PC-9 (cell line): Measurements from ENCODE around the gene CALR3. TPM values are rescaled to one million over a fixed set of nuclear protein-coding genes. Genes with fewer than 3 reads are reported as not detected.

Experiments
- BruUV-seq: library from RNA; stranded (reverse); fragments of 400-500 nt; replicated peaks from 2 replicates; lab custom pipeline; 2021; lab: Mats Ljungman, UMichigan
- CTCF ChIA-PET: fragments of 300-600 bp; sonication (Branson Sonifier 250); formaldehyde crosslinking; loops from one replicate; lab custom pipeline; 2022; ENCODE audit warnings: antibody characterized with exemption; lab: Charles Lee
- POLR2A ChIA-PET: fragments of 300-600 bp; sonication (Branson Sonifier 250); formaldehyde crosslinking; loops from one replicate; lab custom pipeline; 2022; ENCODE audit warnings: antibody characterized with exemption; ENCODE audit not compliant: unreplicated experiment; lab: Charles Lee
- DNase-seq, 2 experiments: peaks; one replicate each; pipeline versions ENCODE4 v3.0.0 to v3.0.0-alpha.2; 2015 to 2022; ENCODE audit warnings: mixed read lengths in 1 of 2
- H2AFZ ChIP-seq: fragments of 200-600 bp; sonication (generic); 2 replicates; pipeline ENCODE4 v1.8.1; 2017; ENCODE audit warnings: antibody characterized with exemption
- H3F3A ChIP-seq: fragments of 200-600 bp; sonication (generic); 2 replicates; pipeline ENCODE4 v1.8.1; 2017; ENCODE audit warnings: antibody characterized with exemption, mild to moderate bottlenecking, low read depth; ENCODE audit not compliant: insufficient read depth
- H3K27ac ChIP-seq: fragments of 200-600 bp; sonication (generic); 2 replicates; pipeline ENCODE4 v1.6.1; 2016; ENCODE audit warnings: mixed run types
- H3K27me3 ChIP-seq: fragments of 200-600 bp; sonication (generic); 2 replicates; pipeline ENCODE4 v1.6.1; 2016; ENCODE audit warnings: low read depth, mixed run types; ENCODE audit not compliant: insufficient read depth
- H3K36me3 ChIP-seq: fragments of 200-600 bp; sonication (generic); 2 replicates; pipeline ENCODE4 v1.6.1; 2016; ENCODE audit warnings: low read depth, mixed run types
- H3K4me1 ChIP-seq: fragments of 200-600 bp; sonication (generic); replicated peaks from 2 replicates; pipeline ENCODE4 v1.6.1; 2016; ENCODE audit warnings: mixed run types; ENCODE audit not compliant: insufficient read depth
- H3K4me2 ChIP-seq: fragments of 200-600 bp; sonication (generic); 2 replicates; pipeline ENCODE4 v1.6.1; 2017; ENCODE audit warnings: mixed run types
- H3K4me3 ChIP-seq: fragments of 200-600 bp; sonication (generic); 2 replicates; pipeline ENCODE4 v1.6.1; 2016; ENCODE audit warnings: mixed run types
- H3K79me2 ChIP-seq: fragments of 200-600 bp; sonication (generic); 2 replicates; pipeline ENCODE4 v1.6.1; 2017; ENCODE audit warnings: low read depth, mixed run types
- H3K9me2 ChIP-seq: fragments of 200-600 bp; sonication (generic); 2 replicates; pipeline ENCODE4 v1.8.1; 2017; ENCODE audit warnings: mild to moderate bottlenecking; ENCODE audit not compliant: insufficient read depth
- H3K9me3 ChIP-seq: fragments of 200-600 bp; sonication (generic); 2 replicates; pipeline ENCODE4 v1.8.1; 2016; ENCODE audit warnings: low read depth; ENCODE audit not compliant: insufficient read depth
- H4K20me1 ChIP-seq: fragments of 200-600 bp; sonication (generic); 2 replicates; pipeline ENCODE4 v1.8.1; 2017; ENCODE audit not compliant: insufficient read depth
- EZH2 ChIP-seq: fragments of 200-600 bp; sonication (generic); IDR thresholded peaks from 2 replicates; pipeline ENCODE4 v1.8.0; 2017; ENCODE audit warnings: antibody characterized with exemption, low read depth
- intact Hi-C: fragments of 100-400 bp; cut with micrococcal nuclease; formaldehyde crosslinking; loops from one replicate; pipeline ENCODE4 v1.10.0; 2022; ENCODE audit not compliant: unreplicated experiment
- total RNA-seq: library from RNA; stranded (reverse); gene quantifications from 2 replicates; pipeline ENCODE4 v1.2.3, GENCODE V29; 2021
- TF ChIP-seq, protein P1 (sequence below): fragments of 200-600 bp; sonication (generic); conservative IDR thresholded peaks from 2 replicates; pipeline ENCODE4 v1.6.1; 2017; ENCODE audit warnings: mixed run types, antibody characterized with exemption, mild to moderate bottlenecking, moderate library complexity

CALR3 gene
- total RNA-seq, 1 experiment from 2014 or later = not detected

GRCh38 chr19:16504271-16504670, 8.3 kb upstream of the CALR3 start:
- Histone ChIP-seq H3K79me2 (peaks cover 16% of the 10 kb centered on the region), H3F3A (peaks cover 10% of the 10 kb centered on the region), H3K27me3 (no peaks in the 10 kb centered on the region), H3K4me1 (peaks cover 8% of the 10 kb centered on the region), H3K9me2 (no peaks in the 10 kb centered on the region), H3K4me2 (no peak overlapping the region), H3K4me3 (no peak overlapping the region), H2AFZ (no peak overlapping the region), H4K20me1 (no peaks in the 10 kb centered on the region), H3K9me3 (no peaks in the 10 kb centered on the region), H3K27ac (no peak overlapping the region), H3K36me3 (no peaks in the 10 kb centered on the region)
- no peak for DNase-seq
- intact Hi-C loops = no loop called here
- CTCF ChIA-PET = no interaction called here
- POLR2A ChIA-PET = no interaction called here
- BruUV-seq = no TSS peak
- TF ChIP-seq, protein P1, sequence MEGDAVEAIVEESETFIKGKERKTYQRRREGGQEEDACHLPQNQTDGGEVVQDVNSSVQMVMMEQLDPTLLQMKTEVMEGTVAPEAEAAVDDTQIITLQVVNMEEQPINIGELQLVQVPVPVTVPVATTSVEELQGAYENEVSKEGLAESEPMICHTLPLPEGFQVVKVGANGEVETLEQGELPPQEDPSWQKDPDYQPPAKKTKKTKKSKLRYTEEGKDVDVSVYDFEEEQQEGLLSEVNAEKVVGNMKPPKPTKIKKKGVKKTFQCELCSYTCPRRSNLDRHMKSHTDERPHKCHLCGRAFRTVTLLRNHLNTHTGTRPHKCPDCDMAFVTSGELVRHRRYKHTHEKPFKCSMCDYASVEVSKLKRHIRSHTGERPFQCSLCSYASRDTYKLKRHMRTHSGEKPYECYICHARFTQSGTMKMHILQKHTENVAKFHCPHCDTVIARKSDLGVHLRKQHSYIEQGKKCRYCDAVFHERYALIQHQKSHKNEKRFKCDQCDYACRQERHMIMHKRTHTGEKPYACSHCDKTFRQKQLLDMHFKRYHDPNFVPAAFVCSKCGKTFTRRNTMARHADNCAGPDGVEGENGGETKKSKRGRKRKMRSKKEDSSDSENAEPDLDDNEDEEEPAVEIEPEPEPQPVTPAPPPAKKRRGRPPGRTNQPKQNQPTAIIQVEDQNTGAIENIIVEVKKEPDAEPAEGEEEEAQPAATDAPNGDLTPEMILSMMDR = no peak
- TF ChIP-seq EZH2 = no peak

GRCh38 chr19:16497837-16498236, 1.9 kb upstream of the CALR3 start:
- Histone ChIP-seq H3K27me3 (no peaks in the 10 kb centered on the region), H3K27ac (no peak overlapping the region), H4K20me1 (no peaks in the 10 kb centered on the region), H3K79me2 (peaks cover 38% of the 10 kb centered on the region), H3K4me2 (peak overlapping the region; percentile 70; the same call in 1 of the 2 replicates), H3K4me3 (no peak overlapping the region; the same call in 1 of the 2 replicates), H3F3A (peaks cover 49% of the 10 kb centered on the region), H2AFZ (no peak overlapping the region), H3K4me1 (peaks cover 48% of the 10 kb centered on the region), H3K9me2 (no peaks in the 10 kb centered on the region), H3K36me3 (no peaks in the 10 kb centered on the region), H3K9me3 (no peaks in the 10 kb centered on the region)
- TSS peak; percentile 44 for BruUV-seq
- ChIA-PET POLR2A (no interaction called here), CTCF (no interaction called here)
- DNase-seq = no peak
- intact Hi-C loops = loop anchor here (5.0 kb wide), 1 partner anchor 36 kb away; no protein-coding TSS in a partner anchor
- TF ChIP-seq, protein P1 = no peak
- TF ChIP-seq EZH2 = no peak

DNA sequence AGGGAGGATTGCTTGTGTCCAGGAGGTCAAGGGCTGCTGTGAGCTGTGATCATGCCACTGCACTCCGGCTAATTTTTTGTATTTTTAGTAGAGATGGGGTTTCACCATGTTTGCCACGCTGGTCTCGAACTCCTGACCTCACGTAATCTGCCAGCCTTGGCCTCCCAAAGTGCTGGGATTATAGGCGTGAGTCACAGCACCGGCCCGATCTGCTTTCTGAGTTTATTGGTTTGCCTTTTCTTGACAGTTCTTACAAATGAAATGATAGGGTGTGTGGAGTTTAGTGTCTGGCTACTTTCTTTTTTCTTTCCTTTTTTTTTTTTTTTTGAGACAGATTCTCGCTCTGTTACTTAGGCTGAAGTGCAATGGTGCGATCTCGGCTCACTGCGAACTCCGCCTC, 1.1 kb upstream of the CALR3 start:
- Histone ChIP-seq H3K9me3 (no peaks in the 10 kb centered on the region), H3K27me3 (no peaks in the 10 kb centered on the region), H2AFZ (peak overlapping the region; percentile 93; the same call in 1 of the 2 replicates), H3K4me2 (peak overlapping the region; percentile 70), H3K27ac (no peak overlapping the region), H3K9me2 (no peaks in the 10 kb centered on the region), H3K4me1 (peaks cover 55% of the 10 kb centered on the region), H3F3A (peaks cover 57% of the 10 kb centered on the region), H3K4me3 (peak overlapping the region; percentile 70), H4K20me1 (no peaks in the 10 kb centered on the region), H3K79me2 (peaks cover 38% of the 10 kb centered on the region), H3K36me3 (no peaks in the 10 kb centered on the region)
- no peak for TF ChIP-seq EZH2
- TF ChIP-seq, protein P1 = no peak
- ChIA-PET CTCF (no interaction called here), POLR2A (interaction anchor here (0.7 to 0.8 kb wide), 2 partner anchors 68 to 119 kb away, joined by 3 read pairs; no protein-coding TSS in a partner anchor)
- DNase-seq = no peak
- no TSS peak for BruUV-seq
- intact Hi-C loops = loop anchor here (5.0 kb wide), 1 partner anchor 35 kb away; no protein-coding TSS in a partner anchor
